ENCODE results near the gene ZDHHC13.

The ZDHHC13 gene

DNA sequence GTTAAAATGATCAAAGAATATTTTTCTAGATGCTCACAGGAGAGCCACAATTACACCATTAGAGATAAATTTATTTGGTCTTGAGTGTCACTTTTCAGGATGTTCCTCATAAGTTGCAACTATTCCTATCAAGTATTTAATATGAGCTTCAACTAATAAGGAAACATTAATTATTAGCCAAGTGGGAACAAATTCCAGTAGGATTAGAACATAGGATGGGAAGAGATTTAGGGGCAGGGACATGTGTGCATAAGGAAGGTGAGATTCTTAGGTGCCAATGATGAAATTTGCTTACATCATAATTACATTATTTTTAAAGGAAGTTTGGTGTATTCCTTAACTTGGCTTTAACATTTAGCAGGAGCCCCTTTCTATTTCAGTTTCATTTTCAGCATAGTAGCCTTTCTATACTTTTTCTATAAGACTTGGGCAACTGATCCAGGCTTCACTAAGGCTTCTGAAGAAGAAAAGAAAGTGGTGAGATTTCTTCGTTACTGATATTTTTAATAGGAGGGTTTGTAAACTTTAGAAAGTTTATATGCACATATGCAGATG, 46.1 kb downstream of the ZDHHC13 start:
- FAIRE-seq: no peak
- DNase-seq (ENCODE audit: extremely low spot score, insufficient read length, low read depth): no peak

GRCh38 chr11:19163617-19164016, 46.6 kb downstream of the ZDHHC13 start:
- FAIRE-seq: no peak

DNA sequence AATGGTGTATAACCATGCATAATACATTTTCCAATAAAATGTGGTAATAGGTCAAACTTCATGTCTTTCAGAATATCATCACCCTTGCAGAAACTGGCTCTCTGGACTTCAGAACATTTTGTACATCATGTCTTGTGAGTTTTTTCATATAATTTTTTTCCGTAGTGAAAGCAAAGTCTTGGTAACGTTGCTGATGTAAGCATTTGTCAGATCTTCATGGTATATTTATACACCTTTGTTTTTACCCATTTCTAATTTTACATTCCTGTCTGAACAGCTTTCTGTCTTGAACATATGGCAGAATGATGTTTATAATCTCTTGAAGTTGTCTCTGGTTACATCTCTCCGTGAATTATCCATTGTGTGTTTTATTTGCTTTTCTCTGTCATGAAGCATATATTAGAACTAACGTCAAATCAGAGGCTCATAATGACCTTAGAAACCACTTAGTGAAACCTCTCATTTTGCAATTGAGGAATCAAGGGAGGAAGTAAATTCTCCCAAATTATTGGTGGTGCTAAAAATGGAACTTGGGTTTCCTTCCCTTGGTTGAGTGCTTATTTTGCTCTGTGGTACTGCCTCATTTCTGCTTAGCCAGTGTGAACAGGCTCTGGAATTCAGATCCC, 47.4 kb downstream of the ZDHHC13 start:
- no peak for FAIRE-seq
- DNase-seq (ENCODE audit: extremely low spot score, insufficient read length, low read depth): no peak

More at GRCh38 chr11:19163617-19164016, 46.6 kb downstream of the ZDHHC13 start:
- DNase-seq (ENCODE audit: extremely low spot score, insufficient read length, low read depth): no peak

- FAIRE-seq (no peak), DNase-seq (ENCODE audit: extremely low spot score, insufficient read length, low read depth) (no peak)
Observed at GRCh38 chr11:19164881-19165280, 47.9 kb downstream of the ZDHHC13 start.

DNA sequence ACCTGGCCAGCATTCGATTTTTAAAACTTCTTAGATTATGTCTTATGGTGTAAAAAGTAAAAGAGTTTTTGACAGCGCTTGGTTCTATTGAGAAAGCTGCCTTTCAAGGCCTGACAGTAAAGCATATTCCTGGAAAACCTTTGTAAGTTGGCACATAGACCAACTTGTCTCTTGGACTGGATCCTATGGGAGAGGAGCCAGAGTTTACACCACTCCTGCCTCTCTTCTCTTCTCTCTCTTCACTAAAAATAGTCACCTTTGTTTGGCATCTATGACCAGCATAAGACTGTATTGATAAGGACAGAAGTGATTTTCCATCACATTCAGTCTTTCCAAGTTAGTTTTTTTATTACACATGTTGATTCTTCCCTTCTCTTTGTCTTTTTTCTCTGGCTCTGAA, 51.1 kb downstream of the ZDHHC13 start:
- DNase-seq (ENCODE audit: extremely low spot score, insufficient read length, low read depth): no peak
- FAIRE-seq: no peak

- DNase-seq (ENCODE audit: extremely low spot score, insufficient read length, low read depth): no peak
- FAIRE-seq: no peak
Observed at GRCh38 chr11:19173004-19173689, 56.2 kb downstream of the ZDHHC13 start.

- no peak for FAIRE-seq
- no peak for DNase-seq (ENCODE audit: extremely low spot score, insufficient read length, low read depth)
Observed at GRCh38 chr11:19173964-19174638, 57.1 kb downstream of the ZDHHC13 start.

GRCh38 chr11:19176629-19177186, 59.7 kb downstream of the ZDHHC13 start:
- no peak for FAIRE-seq
- no peak for DNase-seq (ENCODE audit: extremely low spot score, insufficient read length, low read depth)

DNA sequence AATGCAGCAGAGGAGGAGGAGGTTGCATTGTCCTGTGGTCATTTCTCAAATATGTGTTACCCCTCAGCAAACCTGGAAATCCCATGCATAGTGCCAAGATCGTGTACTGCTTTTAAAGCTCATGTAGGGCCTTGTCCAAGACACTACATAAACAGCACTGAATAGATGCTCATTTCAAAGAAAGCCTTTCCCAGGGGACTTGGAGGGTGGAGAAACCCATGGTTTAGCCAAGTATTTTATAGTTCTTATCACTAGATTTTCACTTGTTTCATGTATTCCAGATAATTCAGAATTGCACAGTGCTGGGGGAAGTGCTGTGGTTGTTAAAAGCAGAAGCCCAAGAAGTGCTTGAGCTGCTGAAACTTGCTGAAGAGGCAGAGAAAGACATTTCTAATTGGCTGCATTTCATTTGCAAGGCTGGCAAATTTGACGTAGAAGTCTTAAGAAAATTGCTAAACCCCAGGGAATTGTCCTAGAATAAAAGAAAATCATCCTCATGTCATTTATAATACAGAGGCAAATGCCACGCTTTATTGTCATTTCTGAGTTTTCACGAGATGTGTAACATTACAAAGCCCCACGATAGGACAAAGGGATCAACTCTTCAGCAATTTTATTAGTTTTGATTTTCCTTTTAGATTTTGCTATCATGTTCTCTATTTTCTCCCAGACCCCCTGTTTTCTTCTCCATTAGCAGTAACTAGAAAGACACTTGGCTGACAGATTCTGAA, 64.7 kb downstream of the ZDHHC13 start:
- FAIRE-seq (no peak), DNase-seq (ENCODE audit: extremely low spot score, insufficient read length, low read depth) (no peak)

DNA sequence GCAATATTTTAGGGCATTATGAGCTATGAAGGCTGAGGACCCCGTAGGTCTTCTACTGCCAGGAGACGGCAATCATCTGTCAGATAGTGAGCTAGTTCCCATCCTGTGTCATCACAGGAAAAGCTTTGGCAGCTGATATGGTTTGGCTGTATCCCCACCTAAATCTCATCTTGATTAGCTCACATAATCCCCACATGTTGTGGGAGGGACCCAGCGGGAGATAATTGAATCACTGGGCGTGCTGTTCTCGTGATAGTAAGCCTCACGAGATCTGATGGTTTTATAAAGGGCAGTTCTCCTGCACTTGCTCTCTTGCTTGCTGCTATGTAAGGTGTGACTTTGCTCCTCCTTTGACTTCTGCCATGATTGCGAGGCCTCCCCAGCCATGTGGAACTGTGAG, 66.7 kb downstream of the ZDHHC13 start:
- DNase-seq (ENCODE audit: extremely low spot score, insufficient read length, low read depth): no peak
- no peak for FAIRE-seq

- DNase-seq (ENCODE audit: extremely low spot score, insufficient read length, low read depth) (no peak), FAIRE-seq (no peak)
Observed at GRCh38 chr11:19185036-19185435, 68.1 kb downstream of the ZDHHC13 start.

- no peak for FAIRE-seq
- no peak for DNase-seq (ENCODE audit: extremely low spot score, insufficient read length, low read depth)
Observed at GRCh38 chr11:19185516-19186052, 68.6 kb downstream of the ZDHHC13 start.

- no peak for DNase-seq (ENCODE audit: extremely low spot score, insufficient read length, low read depth)
Observed at GRCh38 chr11:19187114-19187832, 70.3 kb downstream of the ZDHHC13 start.

GRCh38 chr11:19187833-19188258, 70.9 kb downstream of the ZDHHC13 start:
- FAIRE-seq (no peak), DNase-seq (ENCODE audit: extremely low spot score, insufficient read length, low read depth) (no peak)

More at GRCh38 chr11:19187114-19187832, 70.3 kb downstream of the ZDHHC13 start:
- FAIRE-seq: no peak

GRCh38 chr11:19191530-19192169, 74.7 kb downstream of the ZDHHC13 start:
- DNase-seq (ENCODE audit: extremely low spot score, insufficient read length, low read depth) (no peak), FAIRE-seq (no peak)

DNA sequence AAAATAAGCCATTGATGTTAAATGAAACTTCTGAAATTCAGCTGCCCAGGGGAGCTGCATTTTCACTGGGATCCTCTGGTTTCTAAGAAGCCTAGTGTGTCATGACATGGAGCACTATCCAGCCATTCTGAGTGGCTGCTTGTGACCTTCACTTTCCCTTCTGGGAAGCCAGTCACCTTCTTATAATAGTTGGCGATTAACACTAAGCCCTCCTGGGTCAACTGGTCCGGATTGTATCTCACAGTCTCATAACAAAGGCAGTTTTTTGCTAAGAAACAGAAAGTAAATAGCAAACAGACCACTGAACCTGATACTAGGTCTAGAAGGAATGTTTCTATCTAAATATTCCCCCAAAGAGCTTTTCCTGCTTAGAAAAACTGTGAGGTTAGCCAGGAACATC, 76.9 kb downstream of the ZDHHC13 start:
- FAIRE-seq: no peak
- no peak for DNase-seq (ENCODE audit: extremely low spot score, insufficient read length, low read depth)

DNA sequence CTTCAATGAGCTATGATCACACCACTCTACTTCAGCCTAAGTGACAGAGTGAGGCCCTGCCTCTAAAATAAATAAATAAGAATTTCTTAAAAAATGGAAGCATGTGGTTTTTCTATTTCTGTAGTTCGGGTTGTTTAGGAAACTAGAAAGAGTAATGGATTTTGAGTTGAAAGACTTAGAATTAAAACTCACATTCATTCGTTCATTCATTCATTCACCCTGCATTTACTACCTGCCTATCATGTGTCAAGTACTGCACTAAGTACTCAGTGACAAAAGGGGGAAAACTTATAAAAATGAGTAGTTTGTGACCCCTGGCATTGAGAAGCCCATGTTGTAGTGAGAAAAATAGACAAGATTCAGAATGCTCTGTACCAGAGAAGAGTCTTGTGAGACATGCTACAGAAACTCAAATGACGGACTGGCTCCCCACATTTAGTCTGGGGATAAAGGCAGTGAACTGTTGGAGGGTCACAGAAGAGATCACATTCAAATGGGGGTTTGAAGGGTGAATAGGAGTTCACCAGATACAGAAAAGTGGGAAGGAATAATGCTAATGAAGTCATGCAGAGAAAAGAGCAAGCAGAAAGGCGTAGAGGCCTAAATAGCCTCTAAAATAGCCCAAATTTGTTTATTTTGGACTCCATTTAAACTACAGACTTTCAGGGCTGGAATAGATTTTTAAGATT, 77.8 kb downstream of the ZDHHC13 start:
- no peak for FAIRE-seq
- no peak for DNase-seq (ENCODE audit: extremely low spot score, insufficient read length, low read depth)

GRCh38 chr11:19196432-19196831, 79.5 kb downstream of the ZDHHC13 start:
- DNase-seq (ENCODE audit: extremely low spot score, insufficient read length, low read depth) (no peak), FAIRE-seq (no peak)
